ENCODE results near the gene APIP. TPM values are rescaled to one million over a fixed set of nuclear protein-coding genes. Genes with fewer than 3 reads are reported as not detected.

The APIP gene
- total RNA-seq, 1 experiment from 2014 or later, result 24.3 TPM

GRCh38 chr11:34874202-34874601 is 42.0 kb downstream of the APIP start:
- CTCF ChIA-PET, result no interaction called here

More at GRCh38 chr11:34874202-34874601, 42.0 kb downstream of the APIP start:
- H3K9me3 Mint-ChIP-seq, result peaks cover 13% of the 10 kb centered on the region
- POLR2A ChIA-PET, result no interaction called here
- H3K4me1 Mint-ChIP-seq, result 0 out of 2 replicates have a peak, but pooled peaks cover 3% of the 10 kb centered on the region
- no peaks in the 10 kb centered on the region for H3K27me3 Mint-ChIP-seq (ENCODE audit: low read depth)
- H3K27ac Mint-ChIP-seq, result no peak overlapping the region
- H3K4me3 Mint-ChIP-seq, result no peak overlapping the region
- ATAC-seq, result no peak
- H3K36me3 Mint-ChIP-seq, result peaks cover 13% of the 10 kb centered on the region; the same call in 1 of the 2 replicates
- DNase-seq (ENCODE audit: low spot score), result no peak
- TF ChIP-seq USF2 (CRISPR knock-in tag; IDR thresholded peaks at IDR 0.05) (no peak), FOXP1 (CRISPR knock-in tag; IDR thresholded peaks at IDR 0.05; ENCODE audit: borderline replicate concordance) (no peak), NFATC4 (CRISPR knock-in tag; IDR thresholded peaks at IDR 0.05) (no peak), FOXK1 (CRISPR knock-in tag; IDR thresholded peaks at IDR 0.05) (no peak), PRRX2 (CRISPR knock-in tag; IDR thresholded peaks at IDR 0.05) (no peak), PRDM15 (CRISPR knock-in tag; IDR thresholded peaks at IDR 0.05) (no peak), NR2C2 (CRISPR knock-in tag; IDR thresholded peaks at IDR 0.05) (no peak), ZNF423 (CRISPR knock-in tag; IDR thresholded peaks at IDR 0.05) (no peak), ZNF671 (CRISPR knock-in tag; IDR thresholded peaks at IDR 0.05) (no peak), ZBTB21 (CRISPR knock-in tag; IDR thresholded peaks at IDR 0.05; ENCODE audit: borderline replicate concordance) (no peak), RELA (CRISPR knock-in tag; IDR thresholded peaks at IDR 0.05; ENCODE audit: borderline replicate concordance) (no peak), TEAD4 (CRISPR knock-in tag; IDR thresholded peaks at IDR 0.05) (no peak), ZNF512 (CRISPR knock-in tag; IDR thresholded peaks at IDR 0.05; ENCODE audit: borderline replicate concordance) (no peak), FOXP4 (CRISPR knock-in tag; IDR thresholded peaks at IDR 0.05) (no peak)
